AG10803 (cell line): ENCODE data around the gene IGFL2.
"Not testable (repeated sequence)": the region's sequence is repeated elsewhere in the genome, so short reads cannot be mapped to it uniquely, and the experiment has no call there.

Source experiments
- DNase-seq: peaks from one replicate; pipeline ENCODE4 v3.0.0; 2010; ENCODE audit warnings: low read depth
- H3K4me3 ChIP-seq: 2 replicates; pipeline ENCODE4 v1.5.1; 2011; ENCODE audit warnings: mild to moderate bottlenecking, low read length, control low read depth
- TF ChIP-seq, protein P1 (sequence below): conservative IDR thresholded peaks from 2 replicates; pipeline ENCODE4 v1.5.1; 2011; ENCODE audit warnings: mild to moderate bottlenecking, low read length, control low read depth, inconsistent platforms

IGFL2 gene

GRCh38 chr19:46182476-46182875 lies 34.4 kb downstream of the IGFL2 start:
- TF ChIP-seq, protein P1, sequence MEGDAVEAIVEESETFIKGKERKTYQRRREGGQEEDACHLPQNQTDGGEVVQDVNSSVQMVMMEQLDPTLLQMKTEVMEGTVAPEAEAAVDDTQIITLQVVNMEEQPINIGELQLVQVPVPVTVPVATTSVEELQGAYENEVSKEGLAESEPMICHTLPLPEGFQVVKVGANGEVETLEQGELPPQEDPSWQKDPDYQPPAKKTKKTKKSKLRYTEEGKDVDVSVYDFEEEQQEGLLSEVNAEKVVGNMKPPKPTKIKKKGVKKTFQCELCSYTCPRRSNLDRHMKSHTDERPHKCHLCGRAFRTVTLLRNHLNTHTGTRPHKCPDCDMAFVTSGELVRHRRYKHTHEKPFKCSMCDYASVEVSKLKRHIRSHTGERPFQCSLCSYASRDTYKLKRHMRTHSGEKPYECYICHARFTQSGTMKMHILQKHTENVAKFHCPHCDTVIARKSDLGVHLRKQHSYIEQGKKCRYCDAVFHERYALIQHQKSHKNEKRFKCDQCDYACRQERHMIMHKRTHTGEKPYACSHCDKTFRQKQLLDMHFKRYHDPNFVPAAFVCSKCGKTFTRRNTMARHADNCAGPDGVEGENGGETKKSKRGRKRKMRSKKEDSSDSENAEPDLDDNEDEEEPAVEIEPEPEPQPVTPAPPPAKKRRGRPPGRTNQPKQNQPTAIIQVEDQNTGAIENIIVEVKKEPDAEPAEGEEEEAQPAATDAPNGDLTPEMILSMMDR = no peak
- no peak for DNase-seq

DNA sequence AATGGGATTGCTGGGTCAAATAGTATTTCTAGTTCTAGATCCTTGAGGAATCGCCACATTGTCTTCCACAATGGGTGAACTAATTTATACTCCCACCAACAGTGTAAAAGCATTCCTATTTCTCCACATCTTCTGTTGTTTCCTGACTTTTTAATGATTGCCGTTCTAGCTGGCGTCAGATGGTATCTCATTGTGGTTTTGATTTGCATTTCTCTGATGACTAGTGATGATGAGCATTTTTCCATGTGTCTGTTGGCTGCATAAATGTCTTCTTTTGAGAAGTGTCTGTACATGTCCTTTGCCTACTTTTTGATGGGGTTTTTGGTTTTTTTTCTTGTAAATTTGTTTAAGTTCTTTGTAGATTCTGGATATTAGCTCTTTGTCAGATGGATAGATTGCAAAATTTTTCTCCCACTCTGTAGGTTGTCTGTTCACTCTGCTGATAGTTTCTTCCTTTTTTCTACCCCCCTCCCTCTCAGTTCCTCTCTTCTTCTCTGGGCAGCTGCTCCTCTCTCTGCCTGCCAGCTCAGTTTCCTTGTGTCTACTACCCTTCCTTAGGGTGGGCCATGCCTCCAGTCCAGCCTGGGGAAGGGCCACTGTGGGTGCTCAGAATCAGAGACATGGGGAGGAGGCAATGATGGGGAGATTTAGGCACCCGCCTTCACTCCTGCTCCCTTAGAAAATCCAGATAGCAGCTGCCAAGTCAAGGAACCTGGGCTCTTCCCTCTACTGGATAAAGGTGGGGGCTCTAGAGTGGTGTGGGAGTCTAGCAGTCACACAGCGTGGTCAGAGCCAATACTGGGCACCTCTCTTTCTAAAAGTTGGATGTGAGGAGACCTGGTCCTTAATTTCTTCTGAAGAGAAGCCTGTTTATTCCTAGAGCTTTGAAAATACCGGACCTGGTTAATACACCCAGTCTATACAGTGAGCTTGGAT lies 37.0 kb downstream of the IGFL2 start:
- not testable (repeated sequence) for H3K4me3 ChIP-seq
- DNase-seq = peak; percentile 75

More at GRCh38 chr19:46182476-46182875, 34.4 kb downstream of the IGFL2 start:
- no peak overlapping the region for H3K4me3 ChIP-seq

- TF ChIP-seq, protein P1 = no peak
- H3K4me3 ChIP-seq = no peak overlapping the region
- no peak for DNase-seq
These were observed 38.2 kb downstream of the IGFL2 start for GRCh38 chr19:46186101-46186716.

DNA sequence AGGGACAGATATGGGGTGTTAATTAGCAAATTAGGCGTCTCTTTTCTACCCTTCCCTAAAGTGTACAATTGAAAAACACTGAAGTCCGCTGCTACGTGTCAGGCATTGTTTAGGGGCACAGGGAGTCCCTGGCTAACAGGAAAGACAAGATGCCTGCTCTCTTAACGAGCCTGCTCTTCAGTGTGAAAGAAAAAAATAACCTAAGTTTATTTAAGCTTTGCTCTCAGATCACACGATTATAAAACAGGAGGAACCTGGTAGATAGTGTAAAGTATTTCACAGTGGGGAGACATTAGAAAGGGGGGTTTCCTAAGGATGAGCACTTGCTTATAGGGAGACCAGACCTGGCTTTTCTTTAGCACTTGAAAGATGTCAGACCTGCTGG lies 38.7 kb downstream of the IGFL2 start:
- H3K4me3 ChIP-seq = no peak overlapping the region
- TF ChIP-seq, protein P1 = no peak
- DNase-seq = no peak

- no peak overlapping the region for H3K4me3 ChIP-seq
- DNase-seq = no peak
- TF ChIP-seq, protein P1 = no peak
These were observed 42.2 kb downstream of the IGFL2 start for GRCh38 chr19:46189971-46190888.

DNA sequence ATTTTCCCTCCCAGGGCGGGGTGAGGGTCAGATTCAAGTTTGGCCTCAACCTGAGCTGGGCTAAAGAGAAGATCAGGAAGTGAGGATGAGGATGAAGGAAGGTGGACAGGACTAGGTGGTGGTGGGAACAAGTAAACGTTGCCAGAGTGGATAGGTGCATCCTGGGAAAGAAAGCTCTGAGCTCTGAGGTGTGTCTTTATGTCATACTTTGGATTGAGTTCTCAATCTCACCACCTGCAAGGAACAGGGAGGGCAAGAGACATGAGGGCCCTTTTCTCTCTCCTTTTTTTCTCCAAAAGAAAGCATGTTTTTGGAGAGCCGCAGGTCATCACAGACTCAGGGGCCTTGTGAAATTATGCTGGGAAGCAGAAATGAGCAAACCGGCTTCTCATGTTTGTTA lies 43.3 kb downstream of the IGFL2 start:
- no peak for DNase-seq
- no peak overlapping the region for H3K4me3 ChIP-seq
- TF ChIP-seq, protein P1 = no peak

DNA sequence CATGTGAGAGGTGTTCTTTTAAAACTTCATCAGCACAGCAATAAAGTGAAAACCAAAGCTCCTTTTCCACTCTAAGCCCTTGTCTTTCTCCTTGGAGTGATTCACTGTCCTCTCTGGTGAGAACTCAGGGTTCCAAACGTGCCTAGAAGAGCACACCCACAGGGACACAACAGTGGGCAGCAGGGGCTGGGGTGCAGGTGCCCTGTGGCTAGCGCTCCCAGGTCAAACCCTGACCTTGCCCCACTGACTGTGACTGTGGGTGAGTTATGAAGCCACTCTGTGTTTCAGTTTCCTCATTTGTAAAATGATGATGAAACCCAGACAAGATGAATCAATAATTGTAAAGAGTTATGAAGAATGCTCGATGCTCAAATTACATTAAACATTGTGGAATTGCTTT lies 43.9 kb downstream of the IGFL2 start:
- TF ChIP-seq, protein P1 = no peak
- no peak overlapping the region for H3K4me3 ChIP-seq
- no peak for DNase-seq

- not testable (repeated sequence) for DNase-seq, H3K4me3 ChIP-seq
These were observed 44.6 kb downstream of the IGFL2 start for GRCh38 chr19:46192626-46192991.
